GM12892 (cell line): Measurements from ENCODE around the gene COL5A1.

ENCODE experiments used
- DNase-seq: peaks from one replicate; pipeline ENCODE4 v3.0.0; 2011; ENCODE audit not compliant: insufficient read length
- FAIRE-seq: peaks from 2 replicates; lab custom pipeline; 2011; peaks lifted over from hg19 to GRCh38; lab: Jason Lieb, UNC
- POLR2A ChIP-seq: IDR thresholded peaks from 2 replicates; pipeline ENCODE4 v1.6.1; 2011; ENCODE audit warnings: low read depth, low read length, control low read depth
- POLR2AphosphoS5 ChIP-seq: IDR thresholded peaks from 2 replicates; pipeline ENCODE4 v1.6.1; 2011; ENCODE audit warnings: low read depth, low read length, control low read depth
- TAF1 ChIP-seq: IDR thresholded peaks from 2 replicates; pipeline ENCODE4 v1.6.1; 2011; ENCODE audit warnings: low read depth, mild to moderate bottlenecking, control low read depth, low read length, borderline replicate concordance

The COL5A1 gene

GRCh38 chr9:134826336-134827285, 185.0 kb downstream of the COL5A1 start:
- FAIRE-seq (no peak), DNase-seq (no peak)
- TF ChIP-seq POLR2AphosphoS5 = no peak
- TF ChIP-seq TAF1 = no peak
- no peak for TF ChIP-seq POLR2A

- FAIRE-seq = no peak
- no peak for TF ChIP-seq TAF1
- no peak for TF ChIP-seq POLR2AphosphoS5
- TF ChIP-seq POLR2A = no peak
- no peak for DNase-seq
Observed at GRCh38 chr9:134827559-134827958, 186.0 kb downstream of the COL5A1 start.

GRCh38 chr9:134827993-134828392, 186.4 kb downstream of the COL5A1 start:
- no peak for TF ChIP-seq TAF1
- no peak for TF ChIP-seq POLR2AphosphoS5
- TF ChIP-seq POLR2A = no peak
- no peak for FAIRE-seq

DNA sequence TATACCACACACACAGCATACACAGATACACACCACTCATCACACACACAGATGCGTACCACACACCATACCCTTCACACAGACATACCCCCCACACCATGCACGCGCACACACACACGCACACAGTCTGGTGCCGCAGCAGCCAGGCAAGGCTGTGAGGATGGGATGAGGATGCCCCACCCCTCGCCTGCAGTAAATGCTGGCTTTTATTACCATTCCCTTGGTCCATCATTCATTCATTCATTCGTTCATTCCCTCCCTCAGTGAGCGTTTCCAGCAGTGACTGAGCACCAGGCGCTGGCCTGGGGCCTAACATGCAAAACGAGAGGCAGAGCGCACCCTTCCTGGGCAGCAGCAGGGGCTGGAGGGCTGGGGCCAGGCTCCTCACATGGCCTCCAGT, 187.3 kb downstream of the COL5A1 start:
- TF ChIP-seq POLR2A = no peak
- no peak for DNase-seq
- no peak for FAIRE-seq

More at GRCh38 chr9:134827993-134828392, 186.4 kb downstream of the COL5A1 start:
- no peak for DNase-seq

DNA sequence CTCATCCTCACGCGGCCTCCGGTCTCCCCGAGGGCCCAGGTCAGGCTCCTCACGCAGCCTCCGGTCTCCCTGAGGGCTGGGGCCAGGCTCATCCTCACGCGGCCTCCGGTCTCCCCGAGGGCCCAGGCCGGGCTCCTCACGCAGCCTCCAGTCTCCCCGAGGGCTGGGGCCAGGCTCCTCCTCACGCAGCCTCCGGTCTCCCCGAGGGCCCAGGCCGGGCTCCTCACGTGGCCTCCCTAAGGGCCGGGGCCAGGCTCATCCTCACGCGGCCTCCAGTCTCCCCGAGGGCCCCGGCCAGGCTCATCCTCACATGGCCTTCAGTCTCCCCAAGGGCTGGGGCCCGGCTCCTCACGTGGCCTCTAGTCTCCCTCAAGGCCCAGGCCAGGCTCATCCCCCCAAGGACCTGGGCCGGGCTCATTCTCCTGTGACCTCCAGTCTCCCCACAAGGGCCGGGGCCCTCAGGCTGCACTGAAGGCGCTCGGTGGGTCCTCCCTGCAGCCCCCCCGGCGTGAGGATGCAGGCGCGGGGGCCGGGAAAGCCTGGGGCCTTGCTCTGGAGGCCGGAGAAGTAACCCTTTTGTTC, 187.8 kb downstream of the COL5A1 start:
- FAIRE-seq = no peak
- DNase-seq = no peak
- no peak for TF ChIP-seq POLR2AphosphoS5
- no peak for TF ChIP-seq POLR2A
- no peak for TF ChIP-seq TAF1

- TF ChIP-seq POLR2AphosphoS5 = no peak
- TF ChIP-seq POLR2A = no peak
- no peak for TF ChIP-seq TAF1
- DNase-seq (no peak), FAIRE-seq (no peak)
Observed at GRCh38 chr9:134830126-134830525, 188.5 kb downstream of the COL5A1 start.

DNA sequence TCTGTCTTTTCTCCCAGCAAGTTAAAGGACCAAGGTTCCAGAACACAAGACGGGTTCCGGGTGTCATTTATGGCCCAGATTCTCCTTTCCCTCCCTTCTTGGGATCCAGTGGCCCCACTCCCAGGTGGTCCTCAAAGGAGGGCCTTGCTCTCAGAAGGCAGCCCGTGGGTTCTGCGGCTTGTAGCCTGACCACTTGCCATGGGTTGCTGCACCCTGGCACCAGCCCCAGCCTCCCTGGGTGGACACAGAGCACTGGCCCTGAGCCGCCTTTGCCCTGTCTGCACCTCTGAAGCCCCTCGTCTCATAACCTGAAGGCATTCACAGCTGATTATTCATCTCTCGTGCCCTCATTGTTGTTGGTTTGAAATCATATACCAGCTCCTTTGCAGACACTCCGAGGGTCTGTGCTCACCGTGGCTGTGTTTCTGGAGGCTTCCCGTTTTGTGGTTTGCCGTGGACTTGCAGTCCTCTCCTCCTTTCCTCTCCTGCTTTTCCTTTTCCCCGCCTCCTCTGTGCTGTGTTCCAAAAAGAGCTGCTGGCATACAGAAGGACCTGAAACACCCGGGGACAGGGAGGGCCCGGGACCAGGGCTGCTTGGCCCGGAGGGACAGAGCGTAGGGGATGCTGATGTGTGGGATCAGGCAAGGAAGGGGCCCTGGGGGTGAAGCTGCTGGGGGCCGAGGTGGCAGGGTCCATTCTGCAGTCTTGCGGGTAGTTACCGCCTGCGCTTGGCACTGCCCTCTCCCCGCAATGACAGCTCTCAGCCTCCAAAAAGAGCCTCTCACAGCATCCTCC, 189.5 kb downstream of the COL5A1 start:
- TF ChIP-seq POLR2AphosphoS5 = no peak
- TF ChIP-seq POLR2A = no peak
- no peak for TF ChIP-seq TAF1
- FAIRE-seq (no peak), DNase-seq (no peak)

DNA sequence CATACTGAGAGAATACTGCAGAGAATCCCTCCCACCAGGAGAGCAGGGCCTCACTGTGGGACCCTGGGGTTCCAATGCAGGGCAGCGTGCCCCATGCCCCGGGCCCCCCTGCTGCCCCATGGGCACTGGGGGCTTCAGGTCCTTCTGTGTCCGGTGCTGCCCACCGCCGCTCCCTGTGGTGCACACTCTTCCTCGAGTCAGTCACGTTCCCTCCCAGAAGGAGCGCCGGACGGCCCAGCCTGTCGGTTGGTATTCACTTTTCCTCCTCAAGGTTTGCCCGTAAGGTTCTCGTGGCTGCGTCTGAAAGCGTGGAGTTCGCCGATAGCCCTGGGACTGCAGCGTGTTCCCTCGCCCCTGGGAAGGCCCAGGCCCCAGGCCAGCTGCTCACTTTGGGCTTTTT, 190.9 kb downstream of the COL5A1 start:
- TF ChIP-seq POLR2A = no peak
- no peak for TF ChIP-seq TAF1
- TF ChIP-seq POLR2AphosphoS5 = no peak
- no peak for FAIRE-seq

GRCh38 chr9:134833294-134833880, 191.8 kb downstream of the COL5A1 start:
- no peak for DNase-seq
- no peak for FAIRE-seq
- TF ChIP-seq TAF1 = no peak
- TF ChIP-seq POLR2AphosphoS5 = no peak
- no peak for TF ChIP-seq POLR2A

More for the DNA sequence above, 190.9 kb downstream of the COL5A1 start:
- DNase-seq = no peak

GRCh38 chr9:134834217-134834956, 192.8 kb downstream of the COL5A1 start:
- DNase-seq = no peak
- TF ChIP-seq POLR2A (no peak), POLR2AphosphoS5 (no peak), TAF1 (no peak)
- no peak for FAIRE-seq

DNA sequence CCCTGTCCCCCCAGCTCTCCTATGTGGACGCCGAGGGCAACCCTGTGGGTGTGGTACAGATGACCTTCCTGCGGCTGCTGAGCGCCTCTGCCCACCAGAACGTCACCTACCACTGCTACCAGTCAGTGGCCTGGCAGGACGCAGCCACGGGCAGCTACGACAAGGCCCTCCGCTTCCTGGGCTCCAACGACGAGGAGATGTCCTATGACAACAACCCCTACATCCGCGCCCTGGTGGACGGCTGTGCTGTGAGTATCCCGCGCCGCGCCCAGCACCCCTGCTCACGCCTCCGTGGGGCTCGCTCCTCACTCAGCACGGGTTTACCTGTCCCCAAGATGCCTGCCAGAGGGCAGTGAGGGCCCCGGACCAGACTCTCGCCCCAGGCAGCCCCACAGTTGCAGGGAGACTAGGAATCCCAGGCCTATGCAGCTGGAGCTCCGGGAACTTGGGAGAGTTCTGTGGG, 193.4 kb downstream of the COL5A1 start:
- FAIRE-seq = no peak
- no peak for DNase-seq
- TF ChIP-seq POLR2AphosphoS5 (no peak), TAF1 (no peak), POLR2A (no peak)
